Spinal cord (tissue), 10 donors: Measurements from ENCODE around the gene TMEM120A. TPM values are rescaled to one million over a fixed set of nuclear protein-coding genes. Genes with fewer than 3 reads are reported as not detected.

ENCODE experiments used
- DNase-seq, 6 donors: peaks; one replicate each; pipeline versions ENCODE4 v3.0.0 to v3.0.0-alpha.2; 2013 to 2015; ENCODE audit warnings: low spot score in 6 of 6, low read depth in 4 of 6
- H3K27ac ChIP-seq: one replicate; pipeline ENCODE4 v1.5.1; 2013; ENCODE audit warnings: low read depth, low read length, control low read depth
- H3K27me3 ChIP-seq: one replicate; pipeline ENCODE4 v1.6.1; 2013; ENCODE audit warnings: low read length; ENCODE audit not compliant: control insufficient read depth, insufficient read depth
- H3K36me3 ChIP-seq: one replicate; pipeline ENCODE4 v1.6.1; 2013; ENCODE audit warnings: low read length; ENCODE audit not compliant: control insufficient read depth, insufficient read depth
- H3K4me1 ChIP-seq: one replicate; pipeline ENCODE4 v1.6.1; 2013; ENCODE audit warnings: low read length; ENCODE audit not compliant: control insufficient read depth, insufficient read depth
- H3K4me3 ChIP-seq: one replicate; pipeline ENCODE4 v1.5.1; 2013; ENCODE audit warnings: low read depth, low read length, control low read depth
- H3K9me3 ChIP-seq: one replicate; pipeline ENCODE4 v1.6.1; 2013; ENCODE audit warnings: low read length; ENCODE audit not compliant: control insufficient read depth, insufficient read depth
- WGBS: methylation state at CpG from one replicate; pipeline ENCODE4 v1.1.5; 2013; ENCODE audit warnings: missing lambda C conversion rate; ENCODE audit not compliant: insufficient coverage; 5-methylcytosine and 5-hydroxymethylcytosine counted together
- polyA plus RNA-seq, 2 donors: library from polyadenylated mRNA; unstranded; fragments of 120-200 nt; gene quantifications; one replicate each; pipeline ENCODE4 v1.2.1, GENCODE V29; 2013; ENCODE audit not compliant: insufficient read length in 2 of 2
- total RNA-seq, 2 donors: library from RNA; depleted of rRNA in 1 of 2; stranded (reverse); fragments of 120-200 nt in 1 of 2; fragments of >200 nt in 1 of 2; gene quantifications; one replicate each; pipeline versions ENCODE4 v1.2.3 to v1.2.4, GENCODE V29; 2013 to 2014
- donor health status: healthy.

The TMEM120A gene
- total and polyA plus RNA-seq, 4 donors = 17.2 to 104 (median 62.4) TPM

DNA sequence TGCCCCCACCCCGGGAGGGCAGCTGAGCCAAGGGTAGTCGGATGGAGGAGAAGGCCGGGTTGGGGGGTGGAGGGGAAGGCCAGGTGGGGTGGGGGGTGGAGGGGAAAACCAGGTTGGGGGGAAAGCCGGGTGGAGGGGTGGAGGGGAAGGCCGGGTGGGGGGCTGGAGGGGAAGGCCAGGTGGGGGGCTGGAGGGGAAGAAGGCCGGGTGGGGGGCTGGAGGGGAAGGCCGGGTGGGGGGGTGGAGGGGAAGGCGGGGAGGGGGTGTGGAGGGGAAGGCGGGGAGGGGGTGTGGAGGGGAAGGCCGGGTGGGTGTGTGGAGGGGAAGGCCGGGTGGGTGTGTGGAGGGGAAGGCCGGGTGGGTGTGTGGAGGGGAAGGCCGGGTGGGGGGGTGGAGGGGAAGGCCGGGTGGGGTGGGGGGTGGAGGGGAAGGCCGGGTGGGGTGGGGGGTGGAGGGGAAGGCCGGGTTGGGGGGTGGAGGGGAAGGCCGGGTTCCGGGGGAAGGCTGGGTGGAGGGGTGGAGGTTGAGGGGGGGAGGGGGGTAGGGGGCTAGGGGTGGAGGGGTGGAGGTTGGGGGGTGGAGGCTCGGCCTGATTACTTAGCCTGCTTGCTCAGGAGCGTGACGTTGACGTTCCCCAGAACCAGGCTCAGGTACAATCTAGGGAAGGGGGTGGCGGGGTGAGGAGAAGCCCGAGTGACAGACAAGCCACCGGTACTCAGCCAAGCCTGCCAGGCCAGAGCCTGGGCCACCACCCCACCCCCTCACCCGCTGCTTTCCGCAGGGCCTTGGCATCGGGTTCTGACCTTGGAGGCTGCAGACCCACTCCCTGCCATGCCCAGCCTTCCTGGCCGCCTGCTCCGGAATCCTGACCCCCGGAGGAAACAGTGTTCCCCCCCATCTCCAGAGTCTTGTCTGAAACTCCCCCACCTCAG lies 5.6 kb downstream of the TMEM120A start:
- peaks cover 28% of the 10 kb centered on the region for H3K4me1 ChIP-seq
- H3K27ac ChIP-seq = no peak overlapping the region
- peaks cover 69% of the 10 kb centered on the region for H3K36me3 ChIP-seq
- no peaks in the 10 kb centered on the region for H3K27me3 ChIP-seq
- WGBS = 58% methylated on average over 12 of the region's 31 CpGs
- no peak overlapping the region for H3K4me3 ChIP-seq
- DNase-seq = no peak
- no peaks in the 10 kb centered on the region for H3K9me3 ChIP-seq

DNA sequence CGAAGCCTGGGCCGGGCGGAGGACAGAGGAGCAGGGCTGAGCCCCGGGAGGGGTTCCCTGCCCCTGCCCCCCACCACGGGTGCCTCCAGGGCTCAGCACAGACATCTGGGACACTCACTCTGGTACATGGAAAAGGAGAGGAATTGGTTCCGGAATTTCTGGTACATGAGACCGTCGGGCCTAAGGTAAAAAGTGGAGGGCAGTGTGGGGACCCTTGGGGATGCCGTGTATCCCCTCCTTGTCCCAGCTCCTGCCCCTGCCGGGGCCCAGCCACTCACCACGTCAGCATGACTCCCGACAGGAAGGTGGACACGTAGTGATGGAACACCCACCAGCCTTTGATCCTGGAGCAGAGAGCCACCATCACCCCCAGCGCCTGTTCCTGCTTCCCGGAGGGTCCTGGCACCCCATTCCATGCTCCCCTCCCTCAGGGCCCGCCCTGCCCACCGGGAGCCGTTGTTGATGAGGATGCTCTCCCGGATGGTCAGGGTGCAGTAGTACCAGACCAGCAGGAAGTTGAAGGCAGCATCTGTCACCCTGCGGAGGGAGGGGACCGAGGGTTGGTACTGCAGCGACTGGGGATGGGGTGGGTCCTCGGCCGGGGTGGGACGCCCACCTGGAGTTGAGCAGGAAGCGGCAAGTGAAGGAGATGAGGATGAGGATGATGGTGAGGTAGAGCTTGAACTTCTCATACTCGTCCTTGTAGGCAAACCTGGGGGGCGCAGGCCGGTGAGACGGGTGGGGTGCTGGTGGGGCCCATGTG lies 6.4 kb downstream of the TMEM120A start:
- no peak for DNase-seq

DNA sequence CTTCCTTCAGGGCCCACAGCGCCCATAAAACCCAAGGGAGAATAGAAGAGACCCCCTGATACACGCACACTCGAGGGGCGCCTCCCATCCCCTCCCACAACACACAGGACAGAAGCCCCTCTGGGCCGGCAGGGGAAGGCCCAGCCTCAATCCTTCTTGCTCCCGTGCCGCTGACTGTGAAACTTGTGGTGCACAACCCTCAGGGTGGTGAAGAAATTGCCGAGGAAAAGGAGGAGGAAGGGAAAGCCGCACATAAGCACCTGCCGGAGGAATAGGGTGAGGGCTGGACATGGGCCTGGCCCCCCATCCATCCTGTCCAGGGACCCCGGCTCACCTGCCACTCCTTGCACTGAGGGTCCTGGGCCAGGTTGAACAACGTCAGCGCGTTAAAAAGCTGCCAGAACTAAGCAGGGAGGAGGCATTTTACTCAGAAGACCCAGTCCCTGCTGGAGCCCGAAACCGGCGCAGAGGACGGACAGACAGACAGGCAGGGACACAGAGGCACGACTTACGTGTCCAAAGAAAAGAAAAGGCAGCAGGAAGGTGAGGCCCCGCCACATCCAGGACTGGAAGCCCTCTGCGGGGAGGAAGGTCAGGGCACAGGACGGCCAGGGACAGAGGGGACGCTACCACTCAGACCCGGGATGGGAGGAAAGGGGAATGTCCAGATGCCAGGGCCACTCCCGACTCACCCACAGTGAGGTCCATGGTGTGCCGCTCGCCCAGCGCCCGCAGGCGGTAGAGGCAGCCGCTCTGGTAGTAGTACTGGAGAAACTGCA lies 7.2 kb downstream of the TMEM120A start:
- Histone ChIP-seq H3K4me3 (no peak overlapping the region), H3K9me3 (no peaks in the 10 kb centered on the region), H3K27me3 (no peaks in the 10 kb centered on the region), H3K36me3 (peaks cover 81% of the 10 kb centered on the region), H3K4me1 (peaks cover 13% of the 10 kb centered on the region), H3K27ac (no peak overlapping the region)
- DNase-seq = no peak
- WGBS = 93% methylated on average over 25 of the region's 32 CpGs

More for the DNA sequence above, 6.4 kb downstream of the TMEM120A start:
- Histone ChIP-seq H3K27ac (no peak overlapping the region), H3K27me3 (no peaks in the 10 kb centered on the region), H3K36me3 (peaks cover 78% of the 10 kb centered on the region), H3K4me1 (peaks cover 19% of the 10 kb centered on the region), H3K9me3 (no peaks in the 10 kb centered on the region), H3K4me3 (no peak overlapping the region)
- 87% methylated on average over 23 of the region's 30 CpGs for WGBS

DNA sequence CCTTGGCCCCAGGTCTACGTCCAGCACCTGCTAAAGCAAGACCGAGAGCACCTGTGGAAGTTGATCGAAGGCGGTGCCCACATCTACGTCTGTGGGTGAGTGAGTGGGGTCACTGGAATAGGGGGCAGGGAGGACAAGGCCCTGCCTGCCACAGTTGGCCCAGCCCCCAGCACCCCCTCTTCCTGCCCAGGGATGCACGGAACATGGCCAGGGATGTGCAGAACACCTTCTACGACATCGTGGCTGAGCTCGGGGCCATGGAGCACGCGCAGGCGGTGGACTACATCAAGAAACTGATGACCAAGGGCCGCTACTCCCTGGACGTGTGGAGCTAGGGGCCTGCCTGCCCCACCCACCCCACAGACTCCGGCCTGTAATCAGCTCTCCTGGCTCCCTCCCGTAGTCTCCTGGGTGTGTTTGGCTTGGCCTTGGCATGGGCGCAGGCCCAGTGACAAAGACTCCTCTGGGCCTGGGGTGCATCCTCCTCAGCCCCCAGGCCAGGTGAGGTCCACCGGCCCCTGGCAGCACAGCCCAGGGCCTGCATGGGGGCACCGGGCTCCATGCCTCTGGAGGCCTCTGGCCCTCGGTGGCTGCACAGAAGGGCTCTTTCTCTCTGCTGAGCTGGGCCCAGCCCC lies 8.1 kb downstream of the TMEM120A start:
- no peak for DNase-seq
- H3K9me3 ChIP-seq = no peaks in the 10 kb centered on the region
- H3K27ac ChIP-seq = no peak overlapping the region
- no peaks in the 10 kb centered on the region for H3K27me3 ChIP-seq
- peaks cover 83% of the 10 kb centered on the region for H3K36me3 ChIP-seq
- peaks cover 13% of the 10 kb centered on the region for H3K4me1 ChIP-seq
- no peak overlapping the region for H3K4me3 ChIP-seq
- WGBS = 91% methylated on average over 13 of the region's 20 CpGs

DNA sequence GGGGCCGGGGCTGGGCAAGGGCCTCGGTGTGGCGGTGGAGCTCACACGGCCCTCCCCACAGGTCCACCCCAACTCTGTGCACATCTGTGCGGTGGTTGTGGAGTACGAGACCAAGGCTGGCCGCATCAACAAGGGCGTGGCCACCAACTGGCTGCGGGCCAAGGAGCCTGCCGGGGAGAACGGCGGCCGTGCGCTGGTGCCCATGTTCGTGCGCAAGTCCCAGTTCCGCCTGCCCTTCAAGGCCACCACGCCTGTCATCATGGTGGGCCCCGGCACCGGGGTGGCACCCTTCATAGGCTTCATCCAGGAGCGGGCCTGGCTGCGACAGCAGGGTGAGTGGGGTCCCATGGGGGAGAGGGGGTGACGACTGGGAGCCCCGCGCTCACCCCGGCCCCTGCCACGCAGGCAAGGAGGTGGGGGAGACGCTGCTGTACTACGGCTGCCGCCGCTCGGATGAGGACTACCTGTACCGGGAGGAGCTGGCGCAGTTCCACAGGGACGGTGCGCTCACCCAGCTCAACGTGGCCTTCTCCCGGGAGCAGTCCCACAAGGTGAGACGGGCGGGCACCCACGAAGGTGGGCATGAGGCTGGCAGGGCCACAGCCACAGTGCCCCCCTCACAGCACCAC lies 8.8 kb downstream of the TMEM120A start:
- Histone ChIP-seq H3K4me3 (no peak overlapping the region), H3K27ac (no peak overlapping the region), H3K36me3 (peaks cover 85% of the 10 kb centered on the region), H3K9me3 (no peaks in the 10 kb centered on the region), H3K27me3 (no peaks in the 10 kb centered on the region), H3K4me1 (peaks cover 13% of the 10 kb centered on the region)
- no peak for DNase-seq
- WGBS = 86% methylated on average over 36 of the region's 41 CpGs

DNA sequence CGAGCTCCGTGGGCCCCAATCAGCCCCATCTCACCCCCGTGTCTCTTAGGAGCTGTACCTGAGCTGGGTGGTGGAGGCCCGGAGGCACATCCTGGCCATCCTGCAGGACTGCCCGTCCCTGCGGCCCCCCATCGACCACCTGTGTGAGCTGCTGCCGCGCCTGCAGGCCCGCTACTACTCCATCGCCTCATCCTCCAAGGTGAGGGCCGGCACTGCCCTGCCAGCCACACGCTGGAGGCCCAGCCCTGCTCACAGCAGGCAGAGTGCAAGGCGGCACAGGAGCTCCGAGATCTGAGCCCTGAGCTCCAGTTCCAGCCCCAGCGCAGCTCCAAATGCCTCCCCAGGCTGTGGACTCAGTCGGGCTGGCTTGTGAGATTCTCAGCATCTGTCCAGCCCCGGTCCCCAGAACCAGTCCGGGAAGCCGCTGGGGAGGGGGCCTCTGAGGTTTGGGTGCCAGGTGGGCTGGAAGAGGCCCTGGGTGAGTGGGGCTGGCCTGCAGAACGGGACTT lies 9.3 kb downstream of the TMEM120A start:
- WGBS = 91% methylated on average over 17 of the region's 21 CpGs
- Histone ChIP-seq H3K4me1 (peaks cover 11% of the 10 kb centered on the region), H3K9me3 (no peaks in the 10 kb centered on the region), H3K27ac (no peak overlapping the region), H3K4me3 (no peak overlapping the region), H3K36me3 (peaks cover 89% of the 10 kb centered on the region), H3K27me3 (no peaks in the 10 kb centered on the region)
- no peak for DNase-seq

GRCh38 chr7:75984130-75985008 lies 10.0 kb downstream of the TMEM120A start:
- DNase-seq = no peak
- Histone ChIP-seq H3K4me1 (peaks cover 5% of the 10 kb centered on the region), H3K27me3 (no peaks in the 10 kb centered on the region), H3K36me3 (peaks cover 94% of the 10 kb centered on the region), H3K4me3 (no peak overlapping the region), H3K9me3 (no peaks in the 10 kb centered on the region), H3K27ac (no peak overlapping the region)
- 92% methylated on average over 44 of the region's 44 CpGs for WGBS

DNA sequence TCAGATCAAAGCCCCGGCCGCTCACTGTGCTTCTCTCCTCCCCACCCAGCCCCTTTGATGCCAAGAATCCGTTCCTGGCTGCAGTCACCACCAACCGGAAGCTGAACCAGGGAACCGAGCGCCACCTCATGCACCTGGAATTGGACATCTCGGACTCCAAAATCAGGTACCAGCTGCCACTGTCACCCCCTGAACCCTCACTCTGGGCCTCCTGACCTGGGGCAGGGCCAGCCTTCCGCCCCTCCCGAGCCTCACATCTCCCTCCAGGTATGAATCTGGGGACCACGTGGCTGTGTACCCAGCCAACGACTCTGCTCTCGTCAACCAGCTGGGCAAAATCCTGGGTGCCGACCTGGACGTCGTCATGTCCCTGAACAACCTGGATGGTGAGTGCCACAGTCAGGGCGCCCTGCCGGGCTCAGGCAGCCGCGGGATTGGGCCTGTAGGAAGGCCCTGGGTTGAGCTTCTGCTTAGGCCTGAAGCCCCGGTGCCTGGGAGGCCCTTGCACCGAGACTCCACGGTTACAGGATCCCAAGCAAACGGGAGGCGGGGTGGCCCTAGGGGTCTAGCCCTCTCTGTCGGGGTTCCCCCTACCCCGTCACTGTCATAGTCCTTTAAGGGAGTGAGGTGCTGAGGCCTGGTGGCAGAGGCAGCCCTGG lies 10.8 kb downstream of the TMEM120A start:
- no peak overlapping the region for H3K27ac ChIP-seq
- no peaks in the 10 kb centered on the region for H3K9me3 ChIP-seq
- H3K4me1 ChIP-seq = peaks cover 3% of the 10 kb centered on the region
- no peak for DNase-seq
- H3K27me3 ChIP-seq = no peaks in the 10 kb centered on the region
- peaks cover 96% of the 10 kb centered on the region for H3K36me3 ChIP-seq
- WGBS = 88% methylated on average over 24 of the region's 26 CpGs
- H3K4me3 ChIP-seq = no peak overlapping the region
